ES-I3 (cell line): ENCODE results near the gene GRID1.
"Not testable (repeated sequence)": the region's sequence is repeated elsewhere in the genome, so short reads cannot be mapped to it uniquely, and the experiment has no call there.

Source experiments
- H3K36me3 ChIP-seq: 2 replicates; pipeline ENCODE4 v1.6.1; 2013; ENCODE audit warnings: mild to moderate bottlenecking, low read length, control low read depth, moderate library complexity; ENCODE audit not compliant: insufficient read depth
- H3K4me1 ChIP-seq: 2 replicates; pipeline ENCODE4 v1.6.1; 2013; ENCODE audit warnings: mild to moderate bottlenecking, control low read depth, low read length; ENCODE audit not compliant: insufficient read depth
- H3K9ac ChIP-seq: 2 replicates; pipeline ENCODE4 v1.6.1; 2013; ENCODE audit warnings: low read depth, mild to moderate bottlenecking, low read length, moderate library complexity
- H3K9me3 ChIP-seq: 2 replicates; pipeline ENCODE4 v1.6.1; 2013; ENCODE audit warnings: mild to moderate bottlenecking, low read length, moderate library complexity; ENCODE audit not compliant: control insufficient read depth, insufficient read depth

Gene GRID1

DNA sequence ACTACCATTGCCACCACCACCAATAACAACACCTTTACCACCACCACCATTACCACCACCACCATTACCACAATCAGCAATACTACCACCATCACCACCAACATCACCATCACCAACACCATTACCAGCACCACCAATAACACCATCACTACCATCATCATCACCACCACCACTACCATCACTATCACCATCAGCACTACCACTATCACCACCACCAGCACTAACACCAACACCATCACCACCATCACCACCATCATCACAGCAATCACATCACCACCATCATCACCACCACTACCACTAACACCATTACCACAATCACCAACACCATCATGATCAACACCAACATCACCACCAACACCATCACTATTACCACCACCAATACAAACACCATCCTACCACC, 249.5 kb downstream of the GRID1 start:
- Histone ChIP-seq H3K36me3 (no peaks in the 10 kb centered on the region), H3K9ac (no peak overlapping the region), H3K9me3 (no peaks in the 10 kb centered on the region), H3K4me1 (no peaks in the 10 kb centered on the region)

- Histone ChIP-seq H3K9me3 (no peaks in the 10 kb centered on the region), H3K4me1 (no peaks in the 10 kb centered on the region), H3K9ac (no peak overlapping the region), H3K36me3 (no peaks in the 10 kb centered on the region)
Observed at GRCh38 chr10:86113983-86114382, 252.6 kb downstream of the GRID1 start.

DNA sequence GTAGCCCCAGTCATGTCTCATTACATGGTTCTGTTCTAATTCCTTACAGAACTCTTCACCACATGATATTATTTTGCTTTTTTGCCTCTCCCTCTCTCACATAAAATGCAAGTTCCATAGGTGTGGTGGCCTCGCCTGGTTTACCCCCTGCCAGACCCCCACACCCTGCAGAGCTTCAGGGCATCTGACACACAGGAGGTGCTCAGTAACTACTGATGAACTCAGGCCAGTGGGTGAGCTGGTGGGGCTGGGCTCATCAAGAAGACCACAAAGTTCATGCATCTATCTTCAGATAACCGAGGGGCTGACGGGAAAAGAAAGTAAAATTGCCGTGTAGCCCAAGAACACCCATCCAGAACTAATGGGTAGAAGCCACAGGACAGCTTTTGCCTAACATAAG, 253.1 kb downstream of the GRID1 start:
- Histone ChIP-seq H3K9me3 (no peaks in the 10 kb centered on the region), H3K4me1 (no peaks in the 10 kb centered on the region), H3K9ac (no peak overlapping the region), H3K36me3 (no peaks in the 10 kb centered on the region)

- Histone ChIP-seq H3K4me1 (no peaks in the 10 kb centered on the region), H3K36me3 (no peaks in the 10 kb centered on the region), H3K9ac (no peak overlapping the region), H3K9me3 (no peaks in the 10 kb centered on the region)
Observed at GRCh38 chr10:86113044-86113443, 253.6 kb downstream of the GRID1 start.

- Histone ChIP-seq H3K36me3 (no peaks in the 10 kb centered on the region), H3K9me3 (no peaks in the 10 kb centered on the region)
Observed at GRCh38 chr10:86111902-86112545, 254.6 kb downstream of the GRID1 start.

GRCh38 chr10:86110156-86110786, 256.3 kb downstream of the GRID1 start:
- Histone ChIP-seq H3K4me1 (no peaks in the 10 kb centered on the region), H3K9me3 (no peaks in the 10 kb centered on the region), H3K36me3 (no peaks in the 10 kb centered on the region), H3K9ac (no peak overlapping the region)

More at GRCh38 chr10:86111902-86112545, 254.6 kb downstream of the GRID1 start:
- no peak overlapping the region for H3K9ac ChIP-seq
- H3K4me1 ChIP-seq: no peaks in the 10 kb centered on the region

DNA sequence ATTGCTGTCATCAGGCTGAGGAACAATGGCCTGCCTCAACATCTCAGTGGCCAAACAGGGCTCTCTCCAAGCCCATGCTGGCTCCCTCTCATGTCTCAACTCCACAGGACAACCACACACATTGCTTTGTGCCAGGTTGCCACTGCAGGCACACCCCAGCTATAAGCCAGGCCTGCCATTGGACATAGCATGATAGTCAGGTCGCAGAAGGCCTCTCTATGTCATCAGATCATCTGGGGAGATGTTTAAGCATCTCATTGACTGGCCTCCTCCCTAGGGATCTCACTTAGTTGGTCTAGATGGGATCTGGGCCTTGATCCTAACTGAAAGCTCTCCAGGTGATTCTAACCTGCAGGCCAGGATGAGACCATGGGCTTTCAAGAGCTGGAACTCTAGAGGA, 257.2 kb downstream of the GRID1 start:
- Histone ChIP-seq H3K9ac (no peak overlapping the region), H3K4me1 (no peaks in the 10 kb centered on the region), H3K9me3 (no peaks in the 10 kb centered on the region)

GRCh38 chr10:86108696-86109095, 257.9 kb downstream of the GRID1 start:
- Histone ChIP-seq H3K36me3 (no peaks in the 10 kb centered on the region), H3K4me1 (no peaks in the 10 kb centered on the region), H3K9me3 (no peaks in the 10 kb centered on the region)

More for the DNA sequence above, 257.2 kb downstream of the GRID1 start:
- H3K36me3 ChIP-seq: no peaks in the 10 kb centered on the region

GRCh38 chr10:86107611-86108310, 258.8 kb downstream of the GRID1 start:
- H3K4me1 ChIP-seq, H3K9me3 ChIP-seq, H3K36me3 ChIP-seq, H3K9ac ChIP-seq: not testable (repeated sequence)

More at GRCh38 chr10:86108696-86109095, 257.9 kb downstream of the GRID1 start:
- H3K9ac ChIP-seq: no peak overlapping the region

DNA sequence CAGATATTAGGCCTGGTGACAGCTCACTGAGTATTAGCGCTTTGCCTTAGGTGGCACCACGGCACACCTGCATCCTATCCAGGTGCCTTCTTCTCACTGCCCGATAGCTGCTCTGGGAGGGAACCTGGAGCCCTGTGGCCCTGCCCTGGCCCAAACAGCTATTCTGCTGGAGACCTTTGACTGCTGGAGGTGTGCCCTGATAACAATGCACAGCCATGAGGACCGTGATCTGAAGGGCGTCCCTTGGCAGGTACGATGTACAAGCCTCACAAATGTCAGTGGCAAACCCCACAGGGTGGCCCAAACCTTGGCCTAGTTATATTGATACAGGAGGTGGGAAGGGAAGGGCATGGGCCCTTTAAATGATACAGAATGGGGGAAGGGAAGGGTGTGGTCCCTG, 259.5 kb downstream of the GRID1 start:
- Histone ChIP-seq H3K9me3 (no peaks in the 10 kb centered on the region), H3K4me1 (no peaks in the 10 kb centered on the region), H3K9ac (no peak overlapping the region), H3K36me3 (no peaks in the 10 kb centered on the region)

DNA sequence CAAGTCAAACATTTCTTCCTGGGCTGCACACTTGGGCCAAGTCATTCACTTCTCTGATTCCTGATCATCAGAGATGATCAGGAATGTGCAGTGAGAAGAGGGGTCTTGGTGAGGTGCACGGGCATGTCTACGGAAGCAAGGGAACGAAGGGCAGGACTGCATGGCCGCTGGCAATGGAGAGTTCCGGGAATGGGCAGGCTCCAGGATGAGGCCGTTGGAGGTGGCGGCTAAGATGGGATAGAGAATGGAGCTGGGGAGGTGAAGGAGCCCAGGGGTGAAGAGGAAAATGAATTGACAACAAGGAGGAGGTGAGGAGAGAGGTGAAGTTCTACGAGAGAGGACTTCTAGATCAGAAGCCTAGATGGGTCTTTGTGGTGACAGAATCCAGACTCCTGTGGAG, 260.0 kb downstream of the GRID1 start:
- H3K9me3 ChIP-seq: no peaks in the 10 kb centered on the region
- H3K9ac ChIP-seq: no peak overlapping the region
- H3K4me1 ChIP-seq: no peaks in the 10 kb centered on the region
- no peaks in the 10 kb centered on the region for H3K36me3 ChIP-seq

DNA sequence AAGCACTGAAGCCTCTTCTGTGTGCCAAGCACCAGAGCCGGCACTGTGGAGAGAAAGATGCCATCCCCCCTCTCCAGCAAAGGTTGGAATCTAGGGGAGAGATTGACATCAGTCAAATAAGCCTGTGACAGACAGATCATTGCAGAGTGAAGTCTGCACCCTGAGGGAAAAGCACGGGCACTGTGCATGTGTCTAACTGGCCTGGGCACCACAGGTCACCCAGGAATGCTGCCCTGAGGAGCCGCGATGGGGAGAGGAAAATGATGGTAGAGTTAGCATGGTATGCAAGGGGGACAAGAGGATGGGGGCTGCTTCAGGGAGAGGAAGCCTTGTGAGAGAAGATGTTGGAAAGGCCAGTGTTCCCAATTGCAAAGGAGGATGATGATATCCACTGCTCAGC, 261.0 kb downstream of the GRID1 start:
- no peaks in the 10 kb centered on the region for H3K36me3 ChIP-seq
- no peak overlapping the region for H3K9ac ChIP-seq
- no peaks in the 10 kb centered on the region for H3K9me3 ChIP-seq
- no peaks in the 10 kb centered on the region for H3K4me1 ChIP-seq

DNA sequence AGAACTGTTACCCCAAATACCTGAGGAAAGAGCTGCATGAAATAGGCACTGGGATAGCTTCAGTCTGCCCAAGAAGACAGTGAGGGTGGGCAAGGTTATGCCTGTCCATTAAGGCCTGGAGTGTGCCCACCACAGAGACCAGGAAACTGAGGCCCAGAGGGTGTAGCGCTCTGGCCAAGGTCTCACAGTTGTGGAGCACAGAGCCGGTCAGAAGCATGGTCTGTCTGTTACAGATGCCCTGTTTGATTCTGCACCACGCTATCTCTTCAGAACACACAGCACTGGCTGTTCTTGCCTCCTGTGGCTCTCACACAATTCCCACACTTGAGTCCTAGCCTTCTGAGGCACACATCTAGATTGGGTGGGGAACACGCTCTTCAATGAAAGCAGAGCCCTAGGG, 261.4 kb downstream of the GRID1 start:
- no peaks in the 10 kb centered on the region for H3K4me1 ChIP-seq
- no peaks in the 10 kb centered on the region for H3K9me3 ChIP-seq
- no peak overlapping the region for H3K9ac ChIP-seq
- H3K36me3 ChIP-seq: no peaks in the 10 kb centered on the region

DNA sequence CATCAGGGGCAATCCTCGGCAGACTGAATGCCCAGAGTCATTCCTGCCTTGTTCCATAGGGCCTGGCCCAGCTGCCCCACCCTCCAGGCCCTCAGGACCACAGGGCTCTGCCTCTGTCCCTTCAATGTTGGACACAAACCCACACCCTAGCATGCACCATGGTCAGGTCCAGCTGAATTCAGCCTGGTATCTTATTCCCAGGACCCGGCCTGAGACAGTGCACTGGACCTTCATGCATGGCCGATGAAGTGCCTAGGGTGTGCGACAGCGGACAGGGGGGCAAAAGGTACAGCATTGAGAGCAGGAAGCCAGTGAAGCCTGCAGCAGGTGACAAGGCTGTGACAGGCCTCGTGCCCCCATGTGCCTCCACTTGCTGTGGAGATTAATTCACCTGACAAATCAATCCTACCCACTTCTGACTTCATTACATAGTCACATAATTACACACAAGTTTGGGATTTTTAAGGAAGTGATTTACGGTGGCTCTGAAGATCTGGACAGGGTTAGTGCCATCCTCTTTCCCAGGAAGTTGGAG, 261.9 kb downstream of the GRID1 start:
- H3K9me3 ChIP-seq: no peaks in the 10 kb centered on the region
- H3K9ac ChIP-seq: no peak overlapping the region
- no peaks in the 10 kb centered on the region for H3K36me3 ChIP-seq
- H3K4me1 ChIP-seq: no peaks in the 10 kb centered on the region

DNA sequence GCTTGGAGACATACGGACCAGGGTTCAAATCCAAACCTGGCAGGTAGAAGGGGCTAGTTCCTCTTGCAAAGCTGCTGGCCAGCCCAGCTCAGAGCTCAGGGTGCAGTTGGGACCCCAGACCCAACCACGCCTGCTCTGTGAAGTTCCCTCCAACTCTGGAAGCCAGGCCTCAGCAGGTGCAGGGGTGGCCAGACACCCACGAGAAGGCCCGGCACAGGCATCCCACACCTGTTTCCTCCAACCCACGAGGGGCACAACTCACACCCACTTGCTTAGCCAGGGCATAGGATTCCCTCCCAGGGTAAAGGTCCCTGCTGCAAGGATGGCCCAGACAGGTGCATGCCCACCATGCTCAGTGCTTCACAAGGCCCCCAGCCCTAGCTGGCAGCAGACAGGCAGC, 262.4 kb downstream of the GRID1 start:
- Histone ChIP-seq H3K4me1 (no peaks in the 10 kb centered on the region), H3K9ac (no peak overlapping the region), H3K36me3 (no peaks in the 10 kb centered on the region), H3K9me3 (no peaks in the 10 kb centered on the region)
